ENCODE results near the gene OR13D1. TPM values are rescaled to one million over a fixed set of nuclear protein-coding genes. Genes with fewer than 3 reads are reported as not detected.

Gene OR13D1
- total RNA-seq, 2 experiments from 2014 or later, result not detected

Other genes with a start within 250 kb of the OR13D1 start
- not detected for gene OR13F1, start 190.3 kb upstream of the OR13D1 start, total RNA-seq
- gene OR13C4, start 167.3 kb upstream of the OR13D1 start, total RNA-seq, result not detected
- not detected for gene OR13C3, start 157.7 kb upstream of the OR13D1 start, total RNA-seq
- gene OR13C8, start 125.3 kb upstream of the OR13D1 start, total RNA-seq, result not detected
- gene OR13C5, start 95.1 kb upstream of the OR13D1 start, total RNA-seq, result not detected
- gene OR13C2, start 88.9 kb upstream of the OR13D1 start, total RNA-seq, result not detected
- gene OR13C9, start 76.3 kb upstream of the OR13D1 start, total RNA-seq, result not detected
- gene NIPSNAP3A, start 53.2 kb downstream of the OR13D1 start, total RNA-seq, result 10 to 100 TPM; 14.0 to 17.1 TPM
- gene NIPSNAP3B, start 69.6 kb downstream of the OR13D1 start, total RNA-seq, result 1 to 10 TPM in 1 of 2 experiments, under 1 TPM in 1; 0.28 to 1.5 TPM
- 1 to 10 TPM in 1 of 2 experiments, under 1 TPM in 1; 0.93 to 1.6 TPM for gene ABCA1, start 233.6 kb downstream of the OR13D1 start, total RNA-seq

All from activated CD4-positive, alpha-beta memory T cell treated with anti-CD3 and anti-CD28 coated beads, Interleukin-2, amount 10 ng/mL, durations not matched to agents 7 days and 5 days (primary cell).